ENCODE results near the gene SLK.

Gene SLK

DNA sequence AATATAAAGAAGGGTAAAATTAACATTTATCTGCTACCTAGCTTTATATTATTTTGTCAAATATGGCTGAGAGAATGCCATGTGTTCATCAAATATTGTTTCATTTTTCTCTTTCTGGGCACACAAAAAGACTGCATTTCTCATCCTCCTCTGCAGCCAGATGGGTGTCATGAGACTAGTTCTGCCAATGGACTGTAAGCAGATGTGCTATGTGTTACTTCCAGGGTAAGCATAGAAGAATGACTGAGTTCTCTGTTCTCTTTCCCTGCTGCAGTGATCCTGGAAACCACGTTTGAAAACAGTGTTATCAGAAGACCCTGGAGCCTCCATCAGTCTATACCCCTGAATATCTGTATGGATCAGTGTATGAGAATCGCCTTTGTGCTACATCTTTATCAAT lies 24.1 kb upstream of the SLK start:
- H3K36me3 ChIP-seq: no peaks in the 10 kb centered on the region
- no peak overlapping the region for H3K27ac ChIP-seq
- TF ChIP-seq, protein P1, sequence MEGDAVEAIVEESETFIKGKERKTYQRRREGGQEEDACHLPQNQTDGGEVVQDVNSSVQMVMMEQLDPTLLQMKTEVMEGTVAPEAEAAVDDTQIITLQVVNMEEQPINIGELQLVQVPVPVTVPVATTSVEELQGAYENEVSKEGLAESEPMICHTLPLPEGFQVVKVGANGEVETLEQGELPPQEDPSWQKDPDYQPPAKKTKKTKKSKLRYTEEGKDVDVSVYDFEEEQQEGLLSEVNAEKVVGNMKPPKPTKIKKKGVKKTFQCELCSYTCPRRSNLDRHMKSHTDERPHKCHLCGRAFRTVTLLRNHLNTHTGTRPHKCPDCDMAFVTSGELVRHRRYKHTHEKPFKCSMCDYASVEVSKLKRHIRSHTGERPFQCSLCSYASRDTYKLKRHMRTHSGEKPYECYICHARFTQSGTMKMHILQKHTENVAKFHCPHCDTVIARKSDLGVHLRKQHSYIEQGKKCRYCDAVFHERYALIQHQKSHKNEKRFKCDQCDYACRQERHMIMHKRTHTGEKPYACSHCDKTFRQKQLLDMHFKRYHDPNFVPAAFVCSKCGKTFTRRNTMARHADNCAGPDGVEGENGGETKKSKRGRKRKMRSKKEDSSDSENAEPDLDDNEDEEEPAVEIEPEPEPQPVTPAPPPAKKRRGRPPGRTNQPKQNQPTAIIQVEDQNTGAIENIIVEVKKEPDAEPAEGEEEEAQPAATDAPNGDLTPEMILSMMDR (IDR thresholded peaks at IDR 0.05; ENCODE audit: low read depth, low read length): no peak
- no peaks in the 10 kb centered on the region for H3K27me3 ChIP-seq (ENCODE audit: insufficient read depth, low read depth, severe bottlenecking)
- DNase-seq: no peak
- no peak overlapping the region for H3K4me3 ChIP-seq (ENCODE audit: low read depth, low read length)
- H3K9me3 ChIP-seq (ENCODE audit: severe bottlenecking): no peaks in the 10 kb centered on the region

DNA sequence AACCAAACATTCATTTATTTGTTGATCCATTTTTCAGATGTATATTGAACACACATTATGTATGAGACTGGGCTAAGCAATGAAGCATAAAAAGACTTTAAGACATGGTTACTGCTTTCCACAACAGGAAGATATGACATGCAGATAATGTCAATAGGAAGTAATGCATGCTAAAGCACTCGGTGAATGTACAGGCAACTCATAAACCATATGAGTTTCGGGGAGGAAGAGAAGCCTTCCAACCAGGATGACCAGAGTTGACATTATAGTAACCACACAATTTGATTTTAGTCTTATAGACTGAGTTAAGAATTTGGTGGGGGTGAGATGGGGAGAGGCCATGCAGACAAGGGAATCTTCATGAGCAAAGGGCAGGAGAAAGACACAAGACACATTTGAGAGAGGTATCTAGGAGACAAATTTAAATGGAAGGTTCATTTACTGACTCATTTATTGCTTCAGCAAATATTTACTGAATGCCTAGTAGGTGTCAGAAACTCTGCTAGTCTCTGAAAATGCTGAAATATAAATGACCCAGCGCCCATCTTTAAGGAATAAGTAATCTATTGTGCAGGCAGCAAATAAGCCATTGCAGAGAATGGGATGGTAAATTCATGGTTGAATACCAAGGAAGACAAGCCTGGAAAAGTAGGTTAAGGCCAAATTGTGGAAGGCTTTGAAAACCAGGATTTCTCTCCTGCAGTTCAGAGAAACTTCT lies 19.0 kb upstream of the SLK start:
- Histone ChIP-seq H3K9me3 (ENCODE audit: severe bottlenecking) (no peaks in the 10 kb centered on the region), H3K36me3 (no peaks in the 10 kb centered on the region), H3K27me3 (ENCODE audit: insufficient read depth, low read depth, severe bottlenecking) (no peaks in the 10 kb centered on the region), H3K27ac (no peak overlapping the region), H3K4me3 (ENCODE audit: low read depth, low read length) (no peak overlapping the region)
- DNase-seq: no peak
- TF ChIP-seq, protein P1 (IDR thresholded peaks at IDR 0.05; ENCODE audit: low read depth, low read length): no peak

DNA sequence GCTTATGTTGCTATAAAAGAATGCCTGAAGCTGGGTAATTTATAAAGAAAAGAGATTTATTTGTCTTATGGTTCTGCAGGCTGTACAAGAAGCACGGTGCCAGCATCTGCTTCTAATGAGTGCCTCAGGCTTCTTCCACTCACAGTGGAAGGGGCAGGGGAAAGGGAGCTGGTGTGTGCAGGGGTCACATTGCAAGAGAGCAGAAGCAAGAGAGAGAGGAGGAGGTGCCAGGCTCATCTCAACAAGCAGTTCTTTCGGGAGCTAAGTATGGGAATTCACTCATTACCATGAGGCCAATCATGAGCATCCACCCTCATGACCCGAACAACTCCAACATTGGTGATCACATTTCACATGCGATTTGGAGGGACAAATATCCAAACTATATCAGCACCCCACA lies 17.2 kb upstream of the SLK start:
- TF ChIP-seq, protein P1 (IDR thresholded peaks at IDR 0.05; ENCODE audit: low read depth, low read length): no peak
- Histone ChIP-seq H3K9me3 (ENCODE audit: severe bottlenecking) (no peaks in the 10 kb centered on the region), H3K4me3 (ENCODE audit: low read depth, low read length) (no peak overlapping the region), H3K27ac (no peak overlapping the region), H3K36me3 (no peaks in the 10 kb centered on the region), H3K27me3 (ENCODE audit: insufficient read depth, low read depth, severe bottlenecking) (no peaks in the 10 kb centered on the region)
- no peak for DNase-seq

DNA sequence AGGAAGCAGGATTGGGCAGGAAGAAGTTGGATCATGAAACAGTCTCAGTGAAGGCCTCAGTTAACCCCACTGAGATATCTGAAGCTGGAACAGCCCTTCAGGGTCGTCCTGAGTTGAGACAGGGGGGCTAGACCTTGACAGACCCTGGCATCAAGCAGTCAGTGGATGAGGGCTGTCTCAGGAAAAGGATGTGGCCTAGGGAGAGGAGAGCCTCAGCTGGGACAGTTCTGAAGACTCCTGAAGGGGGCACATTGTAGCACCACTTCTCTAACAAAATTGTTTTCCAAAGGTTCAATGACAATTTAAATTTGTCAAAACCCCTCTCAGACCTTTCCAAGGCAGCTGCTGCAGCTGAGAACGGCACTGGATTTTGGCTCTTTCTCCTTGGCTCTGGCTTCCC lies 15.8 kb upstream of the SLK start:
- no peak overlapping the region for H3K27ac ChIP-seq
- TF ChIP-seq, protein P1 (IDR thresholded peaks at IDR 0.05; ENCODE audit: low read depth, low read length): no peak

DNA sequence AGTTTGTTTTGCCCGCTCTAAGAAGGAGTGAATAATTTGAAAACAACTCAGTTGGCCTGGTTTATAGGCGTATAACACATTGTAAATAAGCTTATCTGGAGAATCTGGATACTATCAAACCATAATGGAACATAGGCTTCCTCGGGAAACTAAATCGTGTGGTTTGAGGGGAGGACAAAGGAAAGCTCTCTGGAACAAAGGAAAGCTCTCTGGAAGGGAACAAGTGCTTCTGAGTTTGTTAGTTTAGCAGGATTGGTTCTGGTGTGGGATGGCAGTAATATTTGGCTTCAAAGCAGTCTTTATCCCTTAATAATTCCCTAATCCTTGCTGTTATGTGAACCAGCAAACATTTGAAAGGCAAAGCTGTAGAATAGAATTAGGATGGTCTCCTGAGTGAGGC lies 15.0 kb upstream of the SLK start:
- TF ChIP-seq, protein P1 (IDR thresholded peaks at IDR 0.05; ENCODE audit: low read depth, low read length): no peak
- H3K36me3 ChIP-seq: no peaks in the 10 kb centered on the region
- no peak overlapping the region for H3K4me3 ChIP-seq (ENCODE audit: low read depth, low read length)
- no peak for DNase-seq
- no peaks in the 10 kb centered on the region for H3K27me3 ChIP-seq (ENCODE audit: insufficient read depth, low read depth, severe bottlenecking)
- H3K27ac ChIP-seq: no peak overlapping the region
- no peaks in the 10 kb centered on the region for H3K9me3 ChIP-seq (ENCODE audit: severe bottlenecking)

More for the DNA sequence above, 15.8 kb upstream of the SLK start:
- Histone ChIP-seq H3K36me3 (no peaks in the 10 kb centered on the region), H3K9me3 (ENCODE audit: severe bottlenecking) (no peaks in the 10 kb centered on the region), H3K27me3 (ENCODE audit: insufficient read depth, low read depth, severe bottlenecking) (no peaks in the 10 kb centered on the region), H3K4me3 (ENCODE audit: low read depth, low read length) (no peak overlapping the region)
- no peak for DNase-seq

DNA sequence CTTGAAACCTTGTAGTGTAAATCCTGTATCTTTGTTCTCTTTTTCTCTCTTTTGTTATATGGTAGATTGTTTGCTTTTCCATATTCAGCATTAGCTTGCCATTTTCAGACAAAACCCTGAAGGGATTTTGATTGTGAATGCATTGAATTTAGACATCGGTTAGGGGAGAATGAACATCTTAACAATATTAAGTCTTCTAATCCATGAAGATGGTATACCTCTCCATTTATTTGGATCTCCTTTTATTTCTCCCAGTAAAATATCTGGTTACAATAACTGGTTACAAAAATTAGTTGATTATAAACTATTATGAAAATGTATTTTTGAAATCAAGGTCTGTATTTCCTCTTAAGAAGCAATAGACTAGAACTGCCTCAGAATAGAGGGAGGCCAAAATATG lies 12.4 kb upstream of the SLK start:
- Histone ChIP-seq H3K4me3 (ENCODE audit: low read depth, low read length) (no peak overlapping the region), H3K27ac (no peak overlapping the region), H3K36me3 (no peaks in the 10 kb centered on the region), H3K9me3 (ENCODE audit: severe bottlenecking) (no peaks in the 10 kb centered on the region), H3K27me3 (ENCODE audit: insufficient read depth, low read depth, severe bottlenecking) (no peaks in the 10 kb centered on the region)
- TF ChIP-seq, protein P1 (IDR thresholded peaks at IDR 0.05; ENCODE audit: low read depth, low read length): no peak
- no peak for DNase-seq

All from WERI-Rb-1 (cell line).